ENCODE results near the gene PRKRA. TPM values are rescaled to one million over a fixed set of nuclear protein-coding genes. Genes with fewer than 3 reads are reported as not detected.

PRKRA gene
- total and polyA plus RNA-seq, 9 of the 15 experiments (the other 6 are each of a cell fraction or from before 2014, with no cell fraction given): 14.1 to 78.1 (median 52.3) TPM

GRCh38 chr2:178392215-178392614 is 58.8 kb downstream of the PRKRA start (continued):
- TF ChIP-seq FOXK1 (CRISPR knock-in tag; IDR thresholded peaks at IDR 0.05; ENCODE audit: borderline replicate concordance): no peak
- TF ChIP-seq TBP (optimal IDR thresholded peaks at IDR 0.05; ENCODE audit: low read depth, low read length): no peak
- no peak for TF ChIP-seq THAP12 (CRISPR knock-in tag; IDR thresholded peaks at IDR 0.05)
- TF ChIP-seq ZNF764 (CRISPR knock-in tag; IDR thresholded peaks at IDR 0.05; ENCODE audit: low read depth): no peak
- TF ChIP-seq SLC30A9 (CRISPR knock-in tag; IDR thresholded peaks at IDR 0.05): no peak

- in situ Hi-C loops (cut with MboI) (no loop called here), intact Hi-C loops (cut with micrococcal nuclease) (no loop called here)
- 0 out of 5 replicates have a peak, but pooled peaks cover 0 to 4% of the 10 kb centered on the region in 2 experiments for H3K27me3 ChIP-seq (ENCODE audit: control insufficient read depth in 2 of 2, insufficient read depth in 2 of 2, low read length in 2 of 2)
- H3K4me3 ChIP-seq: no peak overlapping the region
- H3K27ac ChIP-seq (ENCODE audit: extremely low read depth, low read depth, low read length): no peak overlapping the region
- H3K9me3 ChIP-seq (replicated peaks; ENCODE audit: control insufficient read depth, insufficient read depth, low read depth, low read length): no peaks in the 10 kb centered on the region
- H3K4me2 ChIP-seq (ENCODE audit: insufficient read depth, low read length): no peak overlapping the region
- BruUV-seq (replicated peaks): no TSS peak
- H4K20me1 ChIP-seq (replicated peaks; ENCODE audit: control insufficient read depth, insufficient read depth, low read length): no peaks in the 10 kb centered on the region
- H3K4me1 ChIP-seq (replicated peaks in 1 of 2; ENCODE audit: control insufficient read depth in 2 of 2, insufficient read depth in 2 of 2, low read length in 2 of 2): no peaks in the 10 kb centered on the region
- ATAC-seq (no peak), FAIRE-seq (no peak), DNase-seq (ENCODE audit: extremely low read depth in 1 of 4, low spot score in 3 of 4) (no peak)
- TF ChIP-seq ZBTB8A (IDR thresholded peaks at IDR 0.05; ENCODE audit: partially characterized antibody) (no peak), CHD2 (IDR thresholded peaks at IDR 0.05; ENCODE audit: low read depth, low read length) (no peak), SMARCC2 (IDR thresholded peaks at IDR 0.05; ENCODE audit: low read depth) (no peak), RBM34 (IDR thresholded peaks at IDR 0.05; ENCODE audit: borderline replicate concordance, insufficient read depth, low read length) (no peak), EZH2 (IDR thresholded peaks at IDR 0.05; ENCODE audit: borderline replicate concordance, low read depth, low read length) (no peak), BRF1 (IDR thresholded peaks at IDR 0.05; ENCODE audit: borderline replicate concordance, extremely low read depth, insufficient read length) (no peak)
- POLR2A ChIA-PET: interaction anchor here (0.8 to 1.2 kb wide), 4 partner anchors 14 to 60 kb away, joined by 3 to 4 read pairs (median 3); partner anchors contain the start of genes PJVK and PRKRA
- no peaks in the 10 kb centered on the region for H3K9me1 ChIP-seq (ENCODE audit: control insufficient read depth, insufficient read depth, low read length)
- H3K36me3 ChIP-seq (ENCODE audit: control insufficient read depth, insufficient read depth, low read length): no peaks in the 10 kb centered on the region
- WGBS (ENCODE audit: insufficient coverage, low coverage, missing lambda C conversion rate): 34% methylated on average over 4 of the region's 4 CpGs
- H2AFZ ChIP-seq (ENCODE audit: low read depth, low read length): no peak overlapping the region
- CTCF ChIA-PET (ENCODE audit: low intra/inter-chr PET ratio): no interaction called here
- no peak overlapping the region for H3K9ac ChIP-seq (ENCODE audit: insufficient read depth in 1 of 2, low read depth in 2 of 2, low read length in 2 of 2)
- H3K79me2 ChIP-seq (ENCODE audit: control insufficient read depth, insufficient read depth, low read length): no peaks in the 10 kb centered on the region
These were observed 59.3 kb downstream of the PRKRA start for GRCh38 chr2:178391701-178392100.

Measured in K562 (cell line).